DOHH2 (cell line): ENCODE results near the gene ADM5.

ENCODE experiments used
- H3F3A ChIP-seq: fragments of 200-600 bp; sonication (generic), shearing (Covaris generic); 2 replicates; pipeline ENCODE4 v1.6.0; 2016; ENCODE audit warnings: antibody characterized with exemption, mild to moderate bottlenecking; ENCODE audit not compliant: control insufficient read depth, insufficient read depth
- H3K27ac ChIP-seq: fragments of 200-600 bp; sonication (generic); 2 replicates; pipeline ENCODE4 v1.5.1; 2014; ENCODE audit warnings: low read depth, mild to moderate bottlenecking, low read length, moderate library complexity
- H3K27me3 ChIP-seq: fragments of 200-600 bp; sonication (generic); 2 replicates; pipeline ENCODE4 v1.6.1; 2014; ENCODE audit warnings: mild to moderate bottlenecking, low read length, mixed read lengths; ENCODE audit not compliant: control insufficient read depth
- H3K36me3 ChIP-seq: fragments of 200-600 bp; sonication (generic); 2 replicates; pipeline ENCODE4 v1.6.1; 2014; ENCODE audit warnings: mild to moderate bottlenecking, low read length, moderate library complexity, mixed read lengths; ENCODE audit not compliant: control insufficient read depth
- H3K4me1 ChIP-seq: fragments of 200-600 bp; sonication (generic); 2 replicates; pipeline ENCODE4 v1.6.1; 2014; ENCODE audit warnings: mild to moderate bottlenecking, low read length, mixed read lengths; ENCODE audit not compliant: control insufficient read depth
- H3K4me2 ChIP-seq: fragments of 200-600 bp; sonication (generic); 2 replicates; pipeline ENCODE4 v1.6.0; 2014; ENCODE audit warnings: mild to moderate bottlenecking, low read length, moderate library complexity
- H3K4me3 ChIP-seq: fragments of 200-600 bp; sonication (generic); 2 replicates; pipeline ENCODE4 v1.5.1; 2014; ENCODE audit warnings: mild to moderate bottlenecking, low read length, mixed read lengths
- H3K79me2 ChIP-seq: fragments of 200-600 bp; sonication (generic); 2 replicates; pipeline ENCODE4 v1.6.1; 2014; ENCODE audit warnings: mild to moderate bottlenecking, low read length, mixed read lengths; ENCODE audit not compliant: control insufficient read depth
- H3K9me2 ChIP-seq: fragments of 200-600 bp; sonication (generic); replicated peaks from 2 replicates; pipeline ENCODE4 v1.6.1; 2014; ENCODE audit warnings: mild to moderate bottlenecking, low read length, mixed read lengths; ENCODE audit not compliant: control insufficient read depth
- H3K9me3 ChIP-seq: fragments of 200-600 bp; sonication (generic); 2 replicates; pipeline ENCODE4 v1.6.1; 2014; ENCODE audit warnings: antibody characterized with exemption, low read length, mixed read lengths; ENCODE audit not compliant: control insufficient read depth, insufficient read depth
- H4K20me1 ChIP-seq: fragments of 200-600 bp; sonication (generic); 2 replicates; pipeline ENCODE4 v1.6.0; 2014; ENCODE audit warnings: low read depth, mild to moderate bottlenecking, antibody characterized with exemption, low read length, moderate library complexity; ENCODE audit not compliant: control insufficient read depth, insufficient read depth
- CTCF ChIP-seq: fragments of 200-600 bp; sonication (generic); IDR thresholded peaks from one replicate; pipeline ENCODE4 v1.5.1; 2014; ENCODE audit warnings: antibody characterized with exemption, mild to moderate bottlenecking, low read depth, low read length; ENCODE audit not compliant: poor library complexity, severe bottlenecking
- EZH2phosphoT487 ChIP-seq: fragments of 200-600 bp; sonication (generic); IDR thresholded peaks from 2 replicates; pipeline ENCODE4 v1.6.1; 2017; ENCODE audit warnings: borderline replicate concordance, mild to moderate bottlenecking, antibody characterized with exemption, low read length, moderate library complexity, mixed read lengths

Gene ADM5

GRCh38 chr19:49677901-49678674 lies 11.3 kb upstream of the ADM5 start:
- H3K27ac ChIP-seq: peak overlapping the region; percentile 84
- no peaks in the 10 kb centered on the region for H3K9me2 ChIP-seq
- peaks cover 36% of the 10 kb centered on the region for H3F3A ChIP-seq
- TF ChIP-seq EZH2phosphoT487 (no peak), CTCF (peak; percentile 86)
- no peaks in the 10 kb centered on the region for H3K9me3 ChIP-seq
- H3K4me3 ChIP-seq: peak overlapping the region; percentile 95
- peaks cover 61% of the 10 kb centered on the region for H3K36me3 ChIP-seq
- peaks cover 55% of the 10 kb centered on the region for H3K79me2 ChIP-seq
- H4K20me1 ChIP-seq: peaks cover 23% of the 10 kb centered on the region
- peak overlapping the region; percentile 99 for H3K4me2 ChIP-seq
- H3K4me1 ChIP-seq: peaks cover 57% of the 10 kb centered on the region
- no peaks in the 10 kb centered on the region for H3K27me3 ChIP-seq

DNA sequence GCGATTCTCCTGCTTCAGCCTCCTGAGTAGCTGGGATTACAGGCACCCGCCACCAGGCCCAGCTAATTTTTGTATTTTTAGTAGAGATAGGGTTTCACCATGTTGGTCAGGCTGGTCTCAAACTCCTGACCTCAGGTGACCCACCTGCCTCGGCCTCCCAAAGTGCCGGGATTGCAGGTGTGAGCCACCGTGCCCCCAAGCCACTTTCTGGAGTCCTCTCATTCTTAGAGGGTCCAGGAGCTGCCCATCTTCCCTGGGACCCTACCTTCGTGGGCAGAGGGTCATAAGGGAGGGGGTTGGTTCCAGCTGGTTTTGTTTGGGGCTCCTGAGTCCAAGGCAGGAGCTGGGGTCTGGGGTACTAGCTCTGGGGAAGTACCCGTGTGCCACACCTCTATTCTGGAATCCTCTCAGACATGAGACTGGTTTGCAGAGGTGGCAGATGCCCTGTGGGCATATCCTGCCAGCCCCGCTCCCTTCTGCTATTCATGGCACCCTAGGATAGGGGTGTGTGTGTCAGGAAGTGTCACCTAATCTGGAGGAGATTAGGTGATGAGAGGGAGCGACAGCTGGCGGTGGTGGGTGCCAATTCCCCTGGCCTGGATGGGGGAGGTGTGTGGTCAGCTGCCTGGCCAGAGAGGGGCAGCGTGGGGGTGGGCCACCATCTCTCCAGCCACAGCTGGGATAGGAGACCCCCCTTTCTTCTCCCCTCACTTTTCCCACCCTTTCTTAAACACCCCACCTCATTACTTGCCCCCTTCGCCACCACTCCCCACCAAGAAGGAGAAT lies 10.2 kb upstream of the ADM5 start:
- Histone ChIP-seq H3K9me3 (no peaks in the 10 kb centered on the region), H3F3A (peaks cover 27% of the 10 kb centered on the region), H3K4me2 (peak overlapping the region; percentile 99), H3K27ac (peak overlapping the region; percentile 84; the same call in 1 of the 2 replicates), H3K36me3 (peaks cover 65% of the 10 kb centered on the region), H3K27me3 (no peaks in the 10 kb centered on the region), H3K79me2 (peaks cover 58% of the 10 kb centered on the region), H3K9me2 (no peaks in the 10 kb centered on the region), H3K4me1 (peaks cover 46% of the 10 kb centered on the region), H4K20me1 (peaks cover 23% of the 10 kb centered on the region), H3K4me3 (peak overlapping the region; percentile 95)
- TF ChIP-seq CTCF: no peak

DNA sequence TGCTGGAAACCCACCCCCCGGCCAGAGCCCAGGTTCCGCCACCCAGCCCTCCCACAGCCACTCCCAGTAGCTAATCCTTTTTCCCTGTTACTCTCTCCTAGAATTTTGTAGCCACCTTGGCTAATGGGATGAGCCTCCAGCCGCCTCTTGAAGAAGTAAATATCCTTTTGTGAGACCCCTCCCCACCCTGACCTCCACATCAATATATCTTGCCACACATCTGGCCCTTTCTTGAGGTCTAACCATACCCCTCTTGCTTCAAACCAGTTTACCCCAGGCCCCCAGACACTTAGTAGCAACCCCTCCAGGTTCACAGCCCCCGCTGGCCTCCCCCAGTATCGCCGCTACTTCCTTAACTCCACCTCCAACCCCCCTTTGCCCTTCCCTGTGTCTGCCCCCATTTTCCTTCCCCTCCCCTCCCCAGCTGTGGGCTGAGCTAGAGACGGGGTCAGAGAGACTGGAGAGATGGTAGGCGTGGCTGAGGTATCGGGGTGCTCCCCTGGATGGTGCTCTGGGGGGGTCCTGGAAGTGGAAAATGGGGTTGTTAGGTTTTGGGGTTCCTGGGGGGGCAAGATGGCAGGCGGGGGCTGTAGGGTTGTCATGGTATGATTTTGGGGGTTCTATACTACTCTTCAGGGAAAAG lies 9.5 kb upstream of the ADM5 start:
- Histone ChIP-seq H4K20me1 (peaks cover 26% of the 10 kb centered on the region), H3K79me2 (peaks cover 64% of the 10 kb centered on the region), H3K4me2 (peak overlapping the region; percentile 99), H3K9me3 (no peaks in the 10 kb centered on the region), H3K27ac (peak overlapping the region; percentile 20), H3K4me3 (peak overlapping the region; percentile 95), H3K27me3 (no peaks in the 10 kb centered on the region), H3F3A (peaks cover 21% of the 10 kb centered on the region), H3K4me1 (peaks cover 39% of the 10 kb centered on the region), H3K9me2 (no peaks in the 10 kb centered on the region), H3K36me3 (peaks cover 71% of the 10 kb centered on the region)
- TF ChIP-seq CTCF: no peak
- no peak for TF ChIP-seq EZH2phosphoT487
